ENCODE data around the gene LONRF3.
"Not testable (repeated sequence)": the region's sequence is repeated elsewhere in the genome, so short reads cannot be mapped to it uniquely, and the experiment has no call there.

Gene LONRF3

GRCh38 chrX:118988911-118989310 lies 14.5 kb downstream of the LONRF3 start:
- DNase-seq (ENCODE audit: low read depth): no peak

- DNase-seq (ENCODE audit: low read depth): no peak
These were observed 15.5 kb downstream of the LONRF3 start for GRCh38 chrX:118989886-118990285.

GRCh38 chrX:118990512-118991227 lies 16.3 kb downstream of the LONRF3 start:
- no peak for DNase-seq (ENCODE audit: low read depth)

- DNase-seq (ENCODE audit: low read depth): not testable (repeated sequence)
These were observed 18.2 kb downstream of the LONRF3 start for GRCh38 chrX:118992441-118993121.

- DNase-seq (ENCODE audit: low read depth): no peak
These were observed 29.0 kb downstream of the LONRF3 start for GRCh38 chrX:119003462-119003861.

- DNase-seq (ENCODE audit: low read depth): peak; percentile 9
These were observed 30.6 kb downstream of the LONRF3 start for GRCh38 chrX:119004920-119005524.

GRCh38 chrX:119007189-119007770 lies 32.9 kb downstream of the LONRF3 start:
- no peak for DNase-seq (ENCODE audit: low read depth)

GRCh38 chrX:119008110-119008744 lies 33.8 kb downstream of the LONRF3 start:
- peak; percentile 11 for DNase-seq (ENCODE audit: low read depth)

GRCh38 chrX:119009071-119009470 lies 34.7 kb downstream of the LONRF3 start:
- DNase-seq (ENCODE audit: low read depth): no peak

GRCh38 chrX:119010491-119010890 lies 36.1 kb downstream of the LONRF3 start:
- no peak for DNase-seq (ENCODE audit: low read depth)

GRCh38 chrX:119013164-119013563 lies 38.7 kb downstream of the LONRF3 start:
- DNase-seq (ENCODE audit: low read depth): no peak

- DNase-seq (ENCODE audit: low read depth): peak; percentile 69
These were observed 41.2 kb downstream of the LONRF3 start for GRCh38 chrX:119015407-119016237.

GRCh38 chrX:119017077-119017476 lies 42.7 kb downstream of the LONRF3 start:
- DNase-seq (ENCODE audit: low read depth): no peak

- DNase-seq (ENCODE audit: low read depth): no peak
These were observed 51.5 kb downstream of the LONRF3 start for GRCh38 chrX:119025900-119026299.

- not testable (repeated sequence) for DNase-seq (ENCODE audit: low read depth)
These were observed 51.9 kb downstream of the LONRF3 start for GRCh38 chrX:119026344-119026743.

- not testable (repeated sequence) for DNase-seq (ENCODE audit: low read depth)
These were observed 53.7 kb downstream of the LONRF3 start for GRCh38 chrX:119027960-119028732.

GRCh38 chrX:119028733-119029330 lies 54.4 kb downstream of the LONRF3 start:
- DNase-seq (ENCODE audit: low read depth): no peak

GRCh38 chrX:119029656-119030055 lies 55.2 kb downstream of the LONRF3 start:
- not testable (repeated sequence) for DNase-seq (ENCODE audit: low read depth)

- no peak for DNase-seq (ENCODE audit: low read depth)
These were observed 56.6 kb downstream of the LONRF3 start for GRCh38 chrX:119030990-119031389.

Measured in stromal cell of bone marrow (primary cell).